Right atrium auricular region (tissue), 2 donors: ENCODE measurements around the gene DNPEP. TPM values are rescaled to one million over a fixed set of nuclear protein-coding genes. Genes with fewer than 3 reads are reported as not detected.
A peak's percentile ranks its signal among the peaks of the same experiment; 100 is the strongest.

ENCODE experiments used
- DNase-seq: peaks from one replicate; pipeline ENCODE4 v3.0.0-alpha.2; 2019; ENCODE audit warnings: low spot score
- H3K27ac ChIP-seq, 2 donors: fragments of 200-600 bp; sonication (generic); 1 replicate in 1 of 2; 2 replicates in 1 of 2; pipeline ENCODE4 v1.5.1; 2016 to 2019
- H3K27me3 ChIP-seq, 2 donors: fragments of 200-600 bp; sonication (generic); one replicate each; pipeline versions ENCODE4 v1.5.1 to v1.6.0; 2017 to 2019
- H3K36me3 ChIP-seq: fragments of 200-600 bp; sonication (generic); one replicate; pipeline ENCODE4 v1.5.1; 2016
- H3K4me1 ChIP-seq, 2 donors: fragments of 200-600 bp; sonication (generic); one replicate each; pipeline versions ENCODE4 v1.5.1 to v1.6.0; 2017 to 2019
- H3K4me3 ChIP-seq, 2 donors: fragments of 200-600 bp; sonication (generic); 1 replicate in 1 of 2; 2 replicates in 1 of 2; pipeline ENCODE4 v1.5.1; 2017 to 2019; ENCODE audit warnings: mild to moderate bottlenecking in 1 of 2, moderate library complexity in 1 of 2
- H3K9me3 ChIP-seq, 2 donors: fragments of 200-600 bp; sonication (generic); one replicate each; pipeline ENCODE4 v1.5.1; 2019
- total RNA-seq, 2 donors: library from RNA; depleted of rRNA; stranded (reverse); fragments of >200 nt; gene quantifications; one replicate each; pipeline ENCODE4 v1.1.0, GENCODE V29; 2016
- TF ChIP-seq, protein P1 (sequence below), 2 donors: fragments of 200-600 bp; sonication (generic); IDR thresholded peaks; one replicate each; pipeline ENCODE4 v1.5.1; 2019; ENCODE audit warnings: antibody characterized with exemption in 2 of 2

The DNPEP gene
- total RNA-seq, 2 donors from 2014 or later = 48.1 to 51.2 TPM

DNA sequence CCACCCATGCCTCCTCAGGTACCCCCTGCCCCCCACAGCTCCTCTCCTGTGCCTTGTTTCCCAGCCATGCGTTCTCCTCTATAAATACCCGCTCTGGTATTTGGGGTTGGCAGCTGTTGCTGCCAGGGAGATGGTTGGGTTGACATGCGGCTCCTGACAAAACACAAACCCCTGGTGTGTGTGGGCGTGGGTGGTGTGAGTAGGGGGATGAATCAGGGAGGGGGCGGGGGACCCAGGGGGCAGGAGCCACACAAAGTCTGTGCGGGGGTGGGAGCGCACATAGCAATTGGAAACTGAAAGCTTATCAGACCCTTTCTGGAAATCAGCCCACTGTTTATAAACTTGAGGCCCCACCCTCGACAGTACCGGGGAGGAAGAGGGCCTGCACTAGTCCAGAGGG lies 29.7 kb upstream of the DNPEP start:
- H3K27ac ChIP-seq = peak overlapping the region; percentile 92 to 96
- H3K4me3 ChIP-seq = no peak overlapping the region
- H3K27me3 ChIP-seq = peaks cover 0 to 5% of the 10 kb centered on the region in 2 donors
- DNase-seq = no peak
- H3K36me3 ChIP-seq = peaks cover 39% of the 10 kb centered on the region
- H3K9me3 ChIP-seq = no peaks in the 10 kb centered on the region
- TF ChIP-seq, protein P1, sequence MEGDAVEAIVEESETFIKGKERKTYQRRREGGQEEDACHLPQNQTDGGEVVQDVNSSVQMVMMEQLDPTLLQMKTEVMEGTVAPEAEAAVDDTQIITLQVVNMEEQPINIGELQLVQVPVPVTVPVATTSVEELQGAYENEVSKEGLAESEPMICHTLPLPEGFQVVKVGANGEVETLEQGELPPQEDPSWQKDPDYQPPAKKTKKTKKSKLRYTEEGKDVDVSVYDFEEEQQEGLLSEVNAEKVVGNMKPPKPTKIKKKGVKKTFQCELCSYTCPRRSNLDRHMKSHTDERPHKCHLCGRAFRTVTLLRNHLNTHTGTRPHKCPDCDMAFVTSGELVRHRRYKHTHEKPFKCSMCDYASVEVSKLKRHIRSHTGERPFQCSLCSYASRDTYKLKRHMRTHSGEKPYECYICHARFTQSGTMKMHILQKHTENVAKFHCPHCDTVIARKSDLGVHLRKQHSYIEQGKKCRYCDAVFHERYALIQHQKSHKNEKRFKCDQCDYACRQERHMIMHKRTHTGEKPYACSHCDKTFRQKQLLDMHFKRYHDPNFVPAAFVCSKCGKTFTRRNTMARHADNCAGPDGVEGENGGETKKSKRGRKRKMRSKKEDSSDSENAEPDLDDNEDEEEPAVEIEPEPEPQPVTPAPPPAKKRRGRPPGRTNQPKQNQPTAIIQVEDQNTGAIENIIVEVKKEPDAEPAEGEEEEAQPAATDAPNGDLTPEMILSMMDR (IDR thresholded peaks at IDR 0.05) = no peak
- peaks cover 0 to 35% of the 10 kb centered on the region in 2 donors for H3K4me1 ChIP-seq

- Histone ChIP-seq H3K4me1 (peaks cover 0 to 35% of the 10 kb centered on the region in 2 donors), H3K9me3 (no peaks in the 10 kb centered on the region), H3K27ac (peak overlapping the region; percentile 92 to 96), H3K36me3 (peaks cover 34% of the 10 kb centered on the region), H3K27me3 (peaks cover 0 to 5% of the 10 kb centered on the region in 2 donors), H3K4me3 (no peak overlapping the region)
- TF ChIP-seq, protein P1 (IDR thresholded peaks at IDR 0.05) = no peak
- no peak for DNase-seq
Observed at GRCh38 chr2:219416938-219417337, 29.2 kb upstream of the DNPEP start.

- no peak for DNase-seq
- no peaks in the 10 kb centered on the region for H3K9me3 ChIP-seq
- TF ChIP-seq, protein P1 (IDR thresholded peaks at IDR 0.05) = no peak
- peaks cover 0 to 35% of the 10 kb centered on the region in 2 donors for H3K4me1 ChIP-seq
- H3K36me3 ChIP-seq = peaks cover 27% of the 10 kb centered on the region
- peak overlapping the region; percentile 92 to 96 for H3K27ac ChIP-seq
- peaks cover 0 to 5% of the 10 kb centered on the region in 2 donors for H3K27me3 ChIP-seq
- H3K4me3 ChIP-seq = no peak overlapping the region
Observed at GRCh38 chr2:219416235-219416602, 28.5 kb upstream of the DNPEP start.

GRCh38 chr2:219415580-219416234 lies 28.0 kb upstream of the DNPEP start:
- H3K27me3 ChIP-seq = peaks cover 0 to 5% of the 10 kb centered on the region in 2 donors
- H3K27ac ChIP-seq = peak overlapping the region; percentile 92 to 96
- TF ChIP-seq, protein P1 (IDR thresholded peaks at IDR 0.05) = no peak
- DNase-seq = no peak
- H3K9me3 ChIP-seq = no peaks in the 10 kb centered on the region
- H3K36me3 ChIP-seq = peaks cover 22% of the 10 kb centered on the region
- H3K4me1 ChIP-seq = peaks cover 0 to 35% of the 10 kb centered on the region in 2 donors
- no peak overlapping the region for H3K4me3 ChIP-seq

- peaks cover 0 to 5% of the 10 kb centered on the region in 2 donors for H3K27me3 ChIP-seq
- H3K4me3 ChIP-seq = no peak overlapping the region
- DNase-seq = no peak
- no peaks in the 10 kb centered on the region for H3K9me3 ChIP-seq
- peaks cover 13% of the 10 kb centered on the region for H3K36me3 ChIP-seq
- TF ChIP-seq, protein P1 (IDR thresholded peaks at IDR 0.05) = no peak
- peaks cover 0 to 35% of the 10 kb centered on the region in 2 donors for H3K4me1 ChIP-seq
- H3K27ac ChIP-seq = peak overlapping the region; percentile 92 to 96
Observed at GRCh38 chr2:219414857-219415256, 27.1 kb upstream of the DNPEP start.

GRCh38 chr2:219410390-219410789 lies 22.7 kb upstream of the DNPEP start:
- H3K9me3 ChIP-seq = no peaks in the 10 kb centered on the region
- peaks cover 0 to 30% of the 10 kb centered on the region in 2 donors for H3K4me1 ChIP-seq
- TF ChIP-seq, protein P1 (IDR thresholded peaks at IDR 0.05) = no peak
- no peak overlapping the region for H3K4me3 ChIP-seq
- no peaks in the 10 kb centered on the region for H3K36me3 ChIP-seq
- H3K27ac ChIP-seq = peak overlapping the region; percentile 16 to 92
- no peaks in the 10 kb centered on the region for H3K27me3 ChIP-seq
- no peak for DNase-seq
